Measurements from ENCODE around the gene AREG. TPM values are rescaled to one million over a fixed set of nuclear protein-coding genes. Genes with fewer than 3 reads are reported as not detected.

The AREG gene
- total and polyA plus RNA-seq, 4 experiments from 2014 or later, result 0.44 to 8.3 (median 0.96) TPM

DNA sequence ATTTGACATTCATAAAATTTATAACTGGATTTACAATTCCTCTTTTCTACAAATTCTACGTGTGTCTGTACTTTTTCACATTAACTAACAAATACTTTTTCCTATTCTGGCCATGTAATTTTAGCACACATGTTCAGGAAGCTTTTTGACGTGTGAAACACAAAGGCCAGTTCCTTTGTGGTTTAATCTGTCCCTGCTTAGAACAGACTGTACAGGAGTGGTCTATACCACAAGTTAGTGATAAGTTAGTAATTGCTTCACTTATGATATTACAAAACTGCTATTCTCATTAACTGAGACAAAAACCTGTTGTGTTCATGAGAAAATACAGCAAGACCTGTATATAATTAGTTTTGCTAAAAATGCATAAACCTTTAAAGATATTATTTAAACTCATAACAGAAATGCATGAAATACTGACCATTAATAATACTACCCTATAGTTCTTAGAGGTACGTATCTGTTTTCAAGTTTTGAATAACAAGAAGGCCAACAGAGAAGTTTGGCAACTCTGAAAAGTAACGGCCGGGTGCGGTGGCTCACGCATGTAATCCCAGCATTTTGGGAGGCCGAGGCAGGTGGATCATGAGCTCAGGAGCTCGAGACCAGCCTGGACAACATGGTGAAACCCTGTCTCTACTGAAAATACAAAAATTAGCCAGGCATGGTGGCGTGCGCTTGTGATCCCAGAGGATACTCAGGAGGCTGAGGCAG lies 13.7 kb upstream of the AREG start:
- Histone ChIP-seq H3K36me3 (ENCODE audit: insufficient read depth, low read length) (no peaks in the 10 kb centered on the region), H3K9me3 (ENCODE audit: control insufficient read depth in 1 of 2, low read length in 2 of 2) (no peaks in the 10 kb centered on the region), H3K4me3 (ENCODE audit: low read length in 2 of 2) (no peak overlapping the region), H3K4me1 (ENCODE audit: insufficient read depth, low read length) (no peaks in the 10 kb centered on the region), H3K27me3 (ENCODE audit: insufficient read depth, low read length) (no peaks in the 10 kb centered on the region), H3K27ac (ENCODE audit: low read depth, low read length) (no peak overlapping the region)
- intact Hi-C loops (cut with micrococcal nuclease), result no loop called here
- H3K4me3 Mint-ChIP-seq, result no peak overlapping the region
- H3K27ac Mint-ChIP-seq, result no peak overlapping the region
- POLR2A ChIA-PET (ENCODE audit: partially characterized antibody), result interaction anchor here (0.7 kb wide), 1 partner anchor 13 kb away, joined by 3 read pairs; the partner anchor contains the start of gene AREG
- no peak for DNase-seq
- CTCF ChIA-PET (ENCODE audit: partially characterized antibody), result no interaction called here
- peaks cover 0 to 13% of the 10 kb centered on the region in 2 donors for H3K27me3 Mint-ChIP-seq
- H3K36me3 Mint-ChIP-seq, result no peaks in the 10 kb centered on the region
- peaks cover 0 to 1% (median 0%) of the 10 kb centered on the region in 4 donors for H3K4me1 Mint-ChIP-seq
- H3K9me3 Mint-ChIP-seq, result no peaks in the 10 kb centered on the region

DNA sequence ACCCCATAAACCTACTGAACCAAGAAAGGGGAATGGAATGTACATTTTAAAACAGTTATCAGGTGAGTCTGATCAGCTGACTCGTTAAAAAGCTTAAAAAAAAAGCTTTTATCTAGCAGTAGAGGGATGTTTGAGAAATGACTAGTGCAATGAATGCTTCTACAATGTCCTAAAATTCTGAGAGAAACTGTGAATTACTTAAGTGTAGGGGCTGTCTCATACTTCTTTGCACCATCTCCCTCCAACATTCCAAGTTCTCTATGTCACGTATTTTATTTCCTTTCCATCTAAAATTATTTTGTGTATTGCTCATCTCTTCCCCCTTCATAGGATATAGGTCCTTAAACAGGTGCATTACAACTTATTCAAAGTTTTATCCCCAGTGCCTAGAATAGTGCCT lies 11.9 kb upstream of the AREG start:
- Histone ChIP-seq H3K27ac (ENCODE audit: low read depth, low read length) (no peak overlapping the region), H3K36me3 (ENCODE audit: insufficient read depth, low read length) (no peaks in the 10 kb centered on the region), H3K4me1 (ENCODE audit: insufficient read depth, low read length) (no peaks in the 10 kb centered on the region), H3K9me3 (ENCODE audit: control insufficient read depth in 1 of 2, low read length in 2 of 2) (no peaks in the 10 kb centered on the region), H3K27me3 (ENCODE audit: insufficient read depth, low read length) (no peaks in the 10 kb centered on the region), H3K4me3 (ENCODE audit: low read length in 2 of 2) (no peak overlapping the region)
- ChIA-PET CTCF (ENCODE audit: partially characterized antibody) (no interaction called here), POLR2A (ENCODE audit: partially characterized antibody) (no interaction called here)
- no peaks in the 10 kb centered on the region for H3K9me3 Mint-ChIP-seq
- H3K4me1 Mint-ChIP-seq, result peaks cover 0 to 1% (median 0%) of the 10 kb centered on the region in 4 donors
- no peak for DNase-seq
- no peak overlapping the region for H3K27ac Mint-ChIP-seq
- intact Hi-C loops (cut with micrococcal nuclease), result no loop called here
- H3K4me3 Mint-ChIP-seq, result no peak overlapping the region
- no peaks in the 10 kb centered on the region for H3K36me3 Mint-ChIP-seq
- H3K27me3 Mint-ChIP-seq, result peaks cover 0 to 13% of the 10 kb centered on the region in 2 donors

DNA sequence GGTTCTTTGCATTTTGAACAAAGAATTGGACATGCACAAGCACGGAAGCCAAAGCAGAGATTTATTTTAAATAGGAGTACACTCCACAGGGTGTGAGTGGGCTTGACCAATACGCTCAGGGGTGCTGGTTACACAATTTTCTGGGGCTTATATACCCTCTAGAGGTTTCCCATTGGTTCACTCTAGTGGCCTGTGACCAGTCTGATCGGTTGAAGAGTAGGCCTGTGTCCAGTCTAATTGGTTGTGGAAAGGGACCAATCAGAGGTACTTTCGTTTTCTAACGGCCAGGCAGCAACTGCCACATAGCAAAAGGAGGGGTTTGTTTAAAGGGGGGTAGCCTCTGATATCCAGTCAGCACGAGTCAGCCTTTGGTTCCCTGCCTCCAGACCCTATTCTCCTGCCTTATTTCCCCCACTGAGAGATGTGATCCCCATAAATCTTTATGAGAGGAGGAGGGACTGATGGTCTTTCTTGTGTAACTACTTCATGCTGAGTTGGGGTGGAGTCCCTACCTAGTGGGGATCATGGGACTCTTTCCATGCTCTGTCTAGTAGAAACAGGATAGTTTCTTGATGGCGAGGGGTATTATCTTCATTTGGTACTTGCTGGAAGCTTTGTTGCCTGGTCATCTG lies 11.3 kb upstream of the AREG start:
- Mint-ChIP-seq H3K4me3 (peak overlapping the region in 1 of 8 donors; percentile 23), H3K4me1 (peaks cover 0 to 1% (median 0%) of the 10 kb centered on the region in 4 donors), H3K27ac (peak overlapping the region in 1 of 7 donors; percentile 12), H3K36me3 (no peaks in the 10 kb centered on the region), H3K9me3 (no peaks in the 10 kb centered on the region), H3K27me3 (peaks cover 0 to 13% of the 10 kb centered on the region in 2 donors)
- Histone ChIP-seq H3K27me3 (ENCODE audit: insufficient read depth, low read length) (no peaks in the 10 kb centered on the region), H3K4me1 (ENCODE audit: insufficient read depth, low read length) (no peaks in the 10 kb centered on the region), H3K9me3 (ENCODE audit: control insufficient read depth in 1 of 2, low read length in 2 of 2) (no peaks in the 10 kb centered on the region), H3K4me3 (ENCODE audit: low read length in 2 of 2) (no peak overlapping the region), H3K36me3 (ENCODE audit: insufficient read depth, low read length) (no peaks in the 10 kb centered on the region), H3K27ac (ENCODE audit: low read depth, low read length) (no peak overlapping the region)
- POLR2A ChIA-PET (ENCODE audit: partially characterized antibody), result no interaction called here
- DNase-seq, result no peak
- CTCF ChIA-PET (ENCODE audit: partially characterized antibody), result no interaction called here
- intact Hi-C loops (cut with micrococcal nuclease), result no loop called here

DNA sequence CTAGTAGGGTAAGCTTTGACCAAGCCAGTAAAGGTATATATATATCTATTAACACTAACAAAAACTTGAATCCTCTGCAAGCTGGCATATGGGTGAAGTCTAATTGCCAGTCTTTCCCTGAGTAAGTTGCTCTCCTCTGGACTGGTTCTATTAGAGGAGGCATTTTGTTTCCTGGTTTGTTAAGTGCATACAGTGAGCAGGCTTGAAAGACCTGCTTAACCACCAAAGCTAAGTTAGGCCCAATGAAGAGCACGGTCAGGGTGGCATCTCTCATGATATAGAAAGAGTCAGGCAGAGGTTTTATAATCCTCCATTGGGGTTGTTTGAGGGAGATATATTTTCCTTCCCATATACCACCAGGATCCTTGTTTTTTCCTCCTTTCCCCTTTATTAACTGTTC lies 9.6 kb upstream of the AREG start:
- H3K27me3 ChIP-seq (ENCODE audit: insufficient read depth, low read length), result no peaks in the 10 kb centered on the region
- no peak overlapping the region for H3K4me3 Mint-ChIP-seq
- no peaks in the 10 kb centered on the region for H3K36me3 ChIP-seq (ENCODE audit: insufficient read depth, low read length)
- H3K36me3 Mint-ChIP-seq, result no peaks in the 10 kb centered on the region
- ChIA-PET POLR2A (ENCODE audit: partially characterized antibody) (no interaction called here), CTCF (ENCODE audit: partially characterized antibody) (interaction anchor here (1.7 kb wide), 1 partner anchor 10 kb away, joined by 8 read pairs; the partner anchor contains the start of gene AREG)
- DNase-seq, result no peak
- no peaks in the 10 kb centered on the region for H3K9me3 ChIP-seq (ENCODE audit: control insufficient read depth in 1 of 2, low read length in 2 of 2)
- peaks cover 0 to 1% (median 0%) of the 10 kb centered on the region in 4 donors for H3K4me1 Mint-ChIP-seq
- no peaks in the 10 kb centered on the region for H3K4me1 ChIP-seq (ENCODE audit: insufficient read depth, low read length)
- no peak overlapping the region for H3K27ac Mint-ChIP-seq
- H3K9me3 Mint-ChIP-seq, result peaks cover 0 to 3% (median 0%) of the 10 kb centered on the region in 8 donors
- H3K4me3 ChIP-seq (ENCODE audit: low read length in 2 of 2), result no peak overlapping the region
- intact Hi-C loops (cut with micrococcal nuclease), result no loop called here
- H3K27ac ChIP-seq (ENCODE audit: low read depth, low read length), result no peak overlapping the region
- peaks cover 0 to 9% of the 10 kb centered on the region in 2 donors for H3K27me3 Mint-ChIP-seq

DNA sequence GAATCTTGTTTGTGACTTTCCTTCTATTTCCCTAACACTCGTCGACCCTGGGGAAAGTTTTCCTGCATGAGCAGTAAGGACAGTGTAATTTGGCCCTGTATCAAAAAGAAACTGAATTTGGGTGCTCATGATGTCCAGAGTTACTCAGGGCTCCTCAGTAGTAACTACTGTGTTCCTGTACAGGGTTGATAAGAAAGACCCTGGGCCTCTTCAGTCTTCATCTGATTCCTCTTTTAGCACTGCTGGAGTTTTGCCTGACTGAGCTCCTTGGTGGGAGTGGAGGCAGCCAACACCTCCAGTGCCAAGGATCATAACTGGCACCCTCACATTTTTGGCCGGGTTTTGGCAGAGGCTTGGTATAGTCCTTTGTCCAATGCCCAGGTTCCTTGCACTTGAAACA lies 7.1 kb upstream of the AREG start:
- CTCF ChIA-PET (ENCODE audit: partially characterized antibody), result no interaction called here
- Histone ChIP-seq H3K27me3 (ENCODE audit: insufficient read depth, low read length) (no peaks in the 10 kb centered on the region), H3K4me1 (ENCODE audit: insufficient read depth, low read length) (no peaks in the 10 kb centered on the region), H3K9me3 (ENCODE audit: control insufficient read depth in 1 of 2, low read length in 2 of 2) (no peaks in the 10 kb centered on the region), H3K36me3 (ENCODE audit: insufficient read depth, low read length) (no peaks in the 10 kb centered on the region), H3K27ac (ENCODE audit: low read depth, low read length) (no peak overlapping the region), H3K4me3 (ENCODE audit: low read length in 2 of 2) (no peak overlapping the region)
- Mint-ChIP-seq H3K27ac (peak overlapping the region in 1 of 7 donors; percentile 76), H3K27me3 (peaks cover 0 to 9% of the 10 kb centered on the region in 2 donors), H3K9me3 (peaks cover 0 to 3% (median 0%) of the 10 kb centered on the region in 8 donors), H3K4me1 (peaks cover 0 to 1% (median 0%) of the 10 kb centered on the region in 4 donors), H3K36me3 (no peaks in the 10 kb centered on the region), H3K4me3 (no peak overlapping the region)
- DNase-seq, result no peak
- POLR2A ChIA-PET (ENCODE audit: partially characterized antibody), result no interaction called here
- intact Hi-C loops (cut with micrococcal nuclease), result no loop called here

DNA sequence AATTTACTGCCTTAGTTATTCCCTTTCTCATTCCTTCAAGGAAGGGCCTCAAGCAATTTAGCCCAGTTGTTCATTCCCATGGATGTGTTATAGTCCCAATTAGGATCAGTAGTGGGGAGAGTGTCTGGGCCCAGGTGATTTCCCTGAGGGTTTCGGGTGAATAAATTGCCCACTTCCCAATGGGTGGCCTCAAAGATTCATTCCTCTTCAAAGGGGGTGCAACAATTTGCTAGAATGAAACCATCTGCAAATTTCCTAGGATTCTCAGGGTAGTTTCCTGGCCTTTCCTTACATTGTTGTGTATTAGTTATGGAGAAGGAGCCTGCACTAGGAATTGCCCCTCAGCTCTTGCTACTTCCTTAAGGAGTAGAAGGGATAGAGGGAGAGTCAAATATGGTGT lies 6.3 kb upstream of the AREG start:
- H3K27me3 Mint-ChIP-seq, result peaks cover 0 to 7% of the 10 kb centered on the region in 2 donors
- Histone ChIP-seq H3K27ac (ENCODE audit: low read depth, low read length) (no peak overlapping the region), H3K36me3 (ENCODE audit: insufficient read depth, low read length) (no peaks in the 10 kb centered on the region), H3K4me1 (ENCODE audit: insufficient read depth, low read length) (no peaks in the 10 kb centered on the region), H3K9me3 (ENCODE audit: control insufficient read depth in 1 of 2, low read length in 2 of 2) (no peaks in the 10 kb centered on the region), H3K4me3 (ENCODE audit: low read length in 2 of 2) (no peak overlapping the region), H3K27me3 (ENCODE audit: insufficient read depth, low read length) (no peaks in the 10 kb centered on the region)
- ChIA-PET CTCF (ENCODE audit: partially characterized antibody) (no interaction called here), POLR2A (ENCODE audit: partially characterized antibody) (no interaction called here)
- peaks cover 0 to 1% (median 0%) of the 10 kb centered on the region in 4 donors for H3K4me1 Mint-ChIP-seq
- DNase-seq, result no peak
- H3K9me3 Mint-ChIP-seq, result peaks cover 0 to 3% (median 0%) of the 10 kb centered on the region in 8 donors
- no peak overlapping the region for H3K27ac Mint-ChIP-seq
- intact Hi-C loops (cut with micrococcal nuclease), result no loop called here
- no peaks in the 10 kb centered on the region for H3K36me3 Mint-ChIP-seq
- no peak overlapping the region for H3K4me3 Mint-ChIP-seq

DNA sequence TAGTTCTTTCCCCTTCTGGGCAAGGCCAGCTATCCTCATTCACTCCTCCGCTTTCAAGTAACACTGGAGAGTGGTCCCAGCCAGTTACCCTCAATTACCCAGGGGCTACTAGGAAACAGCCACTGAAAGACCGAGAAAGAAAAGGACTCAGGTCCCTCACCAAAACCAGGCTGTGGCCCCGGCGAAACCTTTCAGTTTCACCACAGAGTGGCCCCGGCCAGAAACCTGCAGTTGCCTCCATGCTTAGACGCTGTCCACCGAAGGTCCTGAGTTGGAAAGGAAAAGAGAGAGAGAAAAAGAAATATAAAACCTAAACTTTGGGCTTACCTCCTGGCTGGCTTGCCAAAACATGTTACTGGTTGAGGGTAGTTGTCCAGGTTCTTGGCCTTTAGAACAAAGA lies 5.0 kb upstream of the AREG start:
- Histone ChIP-seq H3K4me1 (ENCODE audit: insufficient read depth, low read length) (peaks cover 5% of the 10 kb centered on the region), H3K36me3 (ENCODE audit: insufficient read depth, low read length) (no peaks in the 10 kb centered on the region), H3K27me3 (ENCODE audit: insufficient read depth, low read length) (no peaks in the 10 kb centered on the region), H3K9me3 (ENCODE audit: control insufficient read depth in 1 of 2, low read length in 2 of 2) (no peaks in the 10 kb centered on the region), H3K4me3 (ENCODE audit: low read length in 2 of 2) (no peak overlapping the region), H3K27ac (ENCODE audit: low read depth, low read length) (no peak overlapping the region)
- intact Hi-C loops (cut with micrococcal nuclease), result loop anchor here (10.0 kb wide), 1 partner anchor 1235 kb away; the partner anchor contains the start of gene G3BP2
- peaks cover 2 to 8% (median 5%) of the 10 kb centered on the region in 4 donors for H3K4me1 Mint-ChIP-seq
- no peak overlapping the region for H3K27ac Mint-ChIP-seq
- H3K36me3 Mint-ChIP-seq, result no peaks in the 10 kb centered on the region
- CTCF ChIA-PET (ENCODE audit: partially characterized antibody), result no interaction called here
- H3K4me3 Mint-ChIP-seq, result no peak overlapping the region
- DNase-seq, result no peak
- H3K9me3 Mint-ChIP-seq, result peaks cover 0 to 3% (median 0%) of the 10 kb centered on the region in 8 donors
- no peaks in the 10 kb centered on the region for H3K27me3 Mint-ChIP-seq
- POLR2A ChIA-PET (ENCODE audit: partially characterized antibody), result no interaction called here
